ENCODE data around the gene MCTP1.

The MCTP1 gene

DNA sequence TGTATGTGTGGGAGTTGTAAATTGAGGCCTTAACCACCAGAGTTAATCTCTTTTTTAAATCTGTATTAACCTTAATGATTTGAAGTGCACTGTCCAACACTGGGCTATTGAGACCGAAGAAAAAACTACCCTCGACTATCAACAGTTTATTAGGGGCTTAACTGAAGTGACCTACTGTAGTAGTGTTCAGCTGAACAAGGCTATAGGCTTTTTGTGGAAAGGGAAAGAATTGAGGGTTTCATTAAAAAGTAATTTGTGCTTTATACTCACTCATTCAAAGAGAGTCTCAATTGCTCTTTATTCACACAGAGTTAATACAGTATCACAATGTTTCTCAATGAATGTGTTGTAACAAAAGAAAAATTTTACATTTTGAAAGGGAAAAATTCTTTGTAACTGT is 399.0 kb downstream of the MCTP1 start:
- DNase-seq (ENCODE audit: low spot score): no peak
- in situ Hi-C loops (cut with MboI; ENCODE audit: low pct_unique_long_range_greater_than_20kb, low sequenced_read_pairs, unreplicated experiment): no loop called here
- TF ChIP-seq, protein P1, sequence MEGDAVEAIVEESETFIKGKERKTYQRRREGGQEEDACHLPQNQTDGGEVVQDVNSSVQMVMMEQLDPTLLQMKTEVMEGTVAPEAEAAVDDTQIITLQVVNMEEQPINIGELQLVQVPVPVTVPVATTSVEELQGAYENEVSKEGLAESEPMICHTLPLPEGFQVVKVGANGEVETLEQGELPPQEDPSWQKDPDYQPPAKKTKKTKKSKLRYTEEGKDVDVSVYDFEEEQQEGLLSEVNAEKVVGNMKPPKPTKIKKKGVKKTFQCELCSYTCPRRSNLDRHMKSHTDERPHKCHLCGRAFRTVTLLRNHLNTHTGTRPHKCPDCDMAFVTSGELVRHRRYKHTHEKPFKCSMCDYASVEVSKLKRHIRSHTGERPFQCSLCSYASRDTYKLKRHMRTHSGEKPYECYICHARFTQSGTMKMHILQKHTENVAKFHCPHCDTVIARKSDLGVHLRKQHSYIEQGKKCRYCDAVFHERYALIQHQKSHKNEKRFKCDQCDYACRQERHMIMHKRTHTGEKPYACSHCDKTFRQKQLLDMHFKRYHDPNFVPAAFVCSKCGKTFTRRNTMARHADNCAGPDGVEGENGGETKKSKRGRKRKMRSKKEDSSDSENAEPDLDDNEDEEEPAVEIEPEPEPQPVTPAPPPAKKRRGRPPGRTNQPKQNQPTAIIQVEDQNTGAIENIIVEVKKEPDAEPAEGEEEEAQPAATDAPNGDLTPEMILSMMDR (IDR thresholded peaks at IDR 0.05; ENCODE audit: extremely low read depth, insufficient read depth, missing control alignments): no peak

- DNase-seq (ENCODE audit: low spot score): no peak
- TF ChIP-seq, protein P1 (IDR thresholded peaks at IDR 0.05; ENCODE audit: extremely low read depth, insufficient read depth, missing control alignments): no peak
Measured at GRCh38 chr5:94884311-94884710, 400.6 kb downstream of the MCTP1 start.

DNA sequence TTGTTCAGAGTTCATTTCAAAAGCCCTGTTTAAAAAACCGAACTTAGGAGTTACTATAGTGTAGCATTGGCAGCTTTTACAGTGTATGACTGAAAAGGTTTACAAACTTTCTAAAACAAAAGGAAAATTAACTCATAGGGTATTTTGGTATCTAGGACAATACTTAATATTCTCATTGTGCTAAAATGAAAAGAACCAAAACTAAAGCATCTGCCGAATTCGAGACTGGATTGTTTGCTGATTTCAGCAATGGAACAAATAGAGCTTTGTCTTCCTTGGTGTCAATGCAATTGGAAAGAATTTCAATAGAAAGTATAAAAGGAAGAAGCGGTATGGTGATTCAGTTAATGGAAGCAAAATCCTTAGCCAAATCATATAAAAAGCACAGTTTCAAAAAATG is 412.4 kb downstream of the MCTP1 start:
- no peak for DNase-seq (ENCODE audit: low spot score)
- TF ChIP-seq, protein P1 (IDR thresholded peaks at IDR 0.05; ENCODE audit: extremely low read depth, insufficient read depth, missing control alignments): no peak
- in situ Hi-C loops (cut with MboI; ENCODE audit: low pct_unique_long_range_greater_than_20kb, low sequenced_read_pairs, unreplicated experiment): no loop called here

More at GRCh38 chr5:94884311-94884710, 400.6 kb downstream of the MCTP1 start:
- in situ Hi-C loops (cut with MboI; ENCODE audit: low pct_unique_long_range_greater_than_20kb, low sequenced_read_pairs, unreplicated experiment): no loop called here

GRCh38 chr5:94870511-94871183 is 414.2 kb downstream of the MCTP1 start:
- no peak for DNase-seq (ENCODE audit: low spot score)
- in situ Hi-C loops (cut with MboI; ENCODE audit: low pct_unique_long_range_greater_than_20kb, low sequenced_read_pairs, unreplicated experiment): no loop called here
- TF ChIP-seq, protein P1 (IDR thresholded peaks at IDR 0.05; ENCODE audit: extremely low read depth, insufficient read depth, missing control alignments): no peak

- TF ChIP-seq, protein P1 (IDR thresholded peaks at IDR 0.05; ENCODE audit: extremely low read depth, insufficient read depth, missing control alignments): no peak
- in situ Hi-C loops (cut with MboI; ENCODE audit: low pct_unique_long_range_greater_than_20kb, low sequenced_read_pairs, unreplicated experiment): no loop called here
- DNase-seq (ENCODE audit: low spot score): no peak
Measured at GRCh38 chr5:94869921-94870320, 415.0 kb downstream of the MCTP1 start.

DNA sequence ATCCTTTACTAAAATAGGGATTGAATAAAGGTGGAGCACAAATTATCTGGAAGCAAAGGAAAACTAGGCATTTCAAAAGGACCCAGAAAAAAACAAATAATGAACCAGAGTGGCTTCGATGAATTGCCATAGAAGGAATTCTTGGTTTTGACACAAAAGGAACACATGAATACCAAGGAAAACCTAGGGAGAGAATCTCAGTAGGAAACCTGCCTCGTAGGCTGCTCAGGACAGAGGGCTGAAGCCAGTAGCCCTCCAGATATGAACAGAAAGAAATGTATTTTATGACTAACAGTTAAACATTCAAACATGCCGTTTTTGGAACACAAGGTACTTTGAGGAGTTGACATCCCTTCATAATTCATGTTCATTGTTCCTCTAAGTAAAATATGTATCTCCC is 420.9 kb downstream of the MCTP1 start:
- no peak for DNase-seq (ENCODE audit: low spot score)
- in situ Hi-C loops (cut with MboI; ENCODE audit: low pct_unique_long_range_greater_than_20kb, low sequenced_read_pairs, unreplicated experiment): no loop called here
- TF ChIP-seq, protein P1 (IDR thresholded peaks at IDR 0.05; ENCODE audit: extremely low read depth, insufficient read depth, missing control alignments): no peak
